ENCODE measurements around the gene KLHL21.
"Not testable (repeated sequence)": the region's sequence is repeated elsewhere in the genome, so short reads cannot be mapped to it uniquely, and the experiment has no call there.

KLHL21 gene

GRCh38 chr1:6624710-6625583 is 22.3 kb upstream of the KLHL21 start, which contains the start of gene THAP3:
Gene THAP3 (plus strand): TSS chr1:6624868. CDS start chr1:6625219, 351 bp downstream.
- peak; percentile 87 for DNase-seq

GRCh38 chr1:6623269-6623965 is 20.7 kb upstream of the KLHL21 start:
- DNase-seq = no peak

GRCh38 chr1:6622396-6623152 is 19.9 kb upstream of the KLHL21 start:
- no peak for DNase-seq

DNA sequence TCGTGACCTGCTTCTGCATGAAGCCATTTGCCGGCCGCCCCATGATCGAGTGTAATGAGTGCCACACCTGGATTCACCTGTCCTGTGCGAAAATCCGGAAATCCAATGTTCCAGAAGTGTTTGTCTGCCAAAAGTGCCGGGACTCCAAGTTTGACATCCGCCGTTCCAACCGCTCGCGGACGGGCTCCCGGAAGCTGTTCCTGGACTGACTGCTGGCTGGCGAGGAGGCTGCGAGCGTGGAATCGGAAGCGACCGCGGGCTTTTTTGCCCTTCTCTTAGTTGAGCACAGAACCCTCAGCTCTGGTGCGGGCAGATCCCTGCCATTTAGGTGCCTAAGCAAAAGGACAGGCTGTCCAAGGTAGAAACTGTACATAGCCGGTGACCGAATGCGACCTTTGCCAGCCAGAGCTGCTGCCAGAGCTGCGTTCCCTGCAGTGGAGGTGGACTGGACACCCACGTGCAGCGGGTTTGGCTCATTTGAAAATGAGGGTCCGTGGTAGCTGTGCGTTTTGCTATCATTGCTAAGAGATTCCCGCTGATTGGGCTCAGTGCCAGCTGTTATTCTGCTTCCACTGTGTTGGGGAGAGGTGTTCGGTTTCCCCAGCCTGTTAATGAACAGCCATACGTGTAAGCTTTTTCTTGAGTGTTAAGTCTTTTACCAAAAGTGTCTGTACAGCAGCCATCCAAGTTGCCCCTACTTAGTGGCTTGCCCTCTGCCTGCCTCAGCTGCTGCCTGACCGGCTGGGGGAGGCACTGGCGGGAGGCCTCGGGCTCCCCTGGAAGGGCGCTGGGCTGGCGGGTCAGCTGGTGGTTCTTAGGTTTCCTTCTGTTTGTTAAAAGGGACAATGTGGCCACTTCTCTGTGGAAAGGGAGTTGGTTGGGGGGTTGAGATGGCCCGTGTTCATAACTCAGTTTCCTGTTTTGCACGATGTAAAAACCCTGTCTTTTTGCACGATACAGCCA is 19.0 kb upstream of the KLHL21 start:
- no peak for DNase-seq

- DNase-seq = no peak
Measured at GRCh38 chr1:6619045-6619444, 16.4 kb upstream of the KLHL21 start.

DNA sequence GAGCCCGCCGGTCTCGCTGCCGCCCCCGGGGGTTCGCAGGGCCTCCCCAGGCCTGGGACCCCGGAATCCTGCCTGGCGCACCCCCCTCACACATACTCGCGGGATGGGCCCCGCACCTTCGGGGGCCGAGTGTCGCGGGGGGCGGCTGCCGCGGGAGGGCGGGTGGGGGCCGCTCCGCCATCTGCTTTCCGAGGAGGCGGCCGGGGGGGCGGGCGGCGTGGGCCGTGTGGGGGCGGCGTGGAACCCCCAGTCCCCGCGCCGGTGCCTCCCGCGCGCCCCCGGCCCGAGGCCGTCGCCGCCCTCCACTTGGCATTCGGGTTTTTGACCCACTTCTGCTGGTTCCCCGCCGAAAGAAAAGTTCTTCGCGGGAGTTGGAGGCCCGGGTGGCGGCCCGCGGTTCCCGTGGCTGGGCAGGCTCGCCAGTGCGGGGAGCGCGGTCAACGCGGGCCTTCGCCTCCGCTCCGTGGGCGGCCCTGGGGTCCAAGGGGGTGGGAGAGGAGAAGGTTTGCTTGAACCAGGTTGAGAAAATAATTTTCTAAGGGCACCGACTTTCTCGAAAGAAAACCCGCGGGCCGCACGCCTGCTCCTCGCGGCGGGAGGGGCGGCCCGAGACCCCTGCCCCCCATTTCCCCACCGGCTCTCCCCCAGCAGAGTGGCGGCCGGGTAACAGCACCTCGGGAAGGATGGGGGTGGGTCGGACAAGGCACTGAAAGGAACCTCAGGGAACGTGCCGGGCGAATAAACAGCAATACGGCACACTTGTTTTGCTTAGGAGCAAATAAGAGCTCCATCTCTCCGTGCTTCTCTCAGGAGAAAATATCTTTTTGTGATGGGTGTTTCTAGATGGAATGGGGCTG is 12.5 kb upstream of the KLHL21 start:
- no peak for DNase-seq

DNA sequence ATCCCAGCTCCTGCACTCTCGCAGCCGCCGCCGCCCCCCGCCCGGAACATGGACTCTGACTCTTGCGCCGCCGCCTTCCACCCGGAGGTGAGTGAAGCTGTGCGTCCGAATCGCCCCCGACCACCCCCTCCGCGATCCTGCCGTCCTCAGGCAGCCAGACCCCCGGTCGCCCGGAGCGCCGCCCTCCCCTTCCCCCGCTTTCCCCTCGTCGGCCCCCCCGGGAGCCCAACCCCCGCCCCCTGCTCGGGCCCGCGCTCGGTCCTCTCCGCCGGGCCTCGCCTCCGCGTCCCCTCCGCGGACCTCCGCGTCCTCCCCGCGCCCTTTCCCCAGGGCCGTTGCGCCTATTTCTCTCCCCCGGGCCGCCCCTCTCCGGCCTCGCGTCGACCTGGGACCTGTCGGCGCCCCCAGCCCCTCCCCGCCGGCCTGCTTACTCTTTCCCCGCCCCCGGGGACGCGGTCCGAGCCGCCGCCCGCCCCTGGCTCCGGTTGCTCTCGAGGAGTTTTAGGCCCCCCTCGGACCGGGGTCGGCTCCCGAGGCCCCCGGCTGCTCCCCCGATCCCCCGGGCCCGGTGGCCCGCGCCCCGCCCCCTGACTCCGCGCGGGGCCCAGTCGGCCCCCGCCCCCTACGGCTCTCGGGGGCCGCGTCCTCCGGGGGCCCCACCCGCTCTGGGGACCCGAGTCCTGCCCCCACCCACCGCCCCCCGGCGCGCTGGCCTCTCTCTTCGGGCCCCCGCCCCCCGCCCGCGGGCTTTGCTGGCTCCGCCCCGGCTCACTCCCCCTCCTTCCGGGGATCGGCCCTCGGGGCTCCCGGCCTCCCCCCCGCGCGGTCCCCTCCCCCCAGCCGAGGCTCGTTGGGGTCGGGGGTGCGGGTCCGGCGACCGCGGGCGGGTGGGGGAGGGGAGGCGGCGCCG is 11.6 kb upstream of the KLHL21 start:
- DNase-seq = peak; percentile 37

- peak; percentile 100 for DNase-seq
Measured at GRCh38 chr1:6613361-6614018, 10.8 kb upstream of the KLHL21 start, which contains the start of gene PHF13. Gene PHF13 (plus strand): TSS chr1:6613731. CDS start chr1:6614067, 336 bp downstream.

- DNase-seq = no peak
Measured at GRCh38 chr1:6612641-6613360, 10.1 kb upstream of the KLHL21 start.

DNA sequence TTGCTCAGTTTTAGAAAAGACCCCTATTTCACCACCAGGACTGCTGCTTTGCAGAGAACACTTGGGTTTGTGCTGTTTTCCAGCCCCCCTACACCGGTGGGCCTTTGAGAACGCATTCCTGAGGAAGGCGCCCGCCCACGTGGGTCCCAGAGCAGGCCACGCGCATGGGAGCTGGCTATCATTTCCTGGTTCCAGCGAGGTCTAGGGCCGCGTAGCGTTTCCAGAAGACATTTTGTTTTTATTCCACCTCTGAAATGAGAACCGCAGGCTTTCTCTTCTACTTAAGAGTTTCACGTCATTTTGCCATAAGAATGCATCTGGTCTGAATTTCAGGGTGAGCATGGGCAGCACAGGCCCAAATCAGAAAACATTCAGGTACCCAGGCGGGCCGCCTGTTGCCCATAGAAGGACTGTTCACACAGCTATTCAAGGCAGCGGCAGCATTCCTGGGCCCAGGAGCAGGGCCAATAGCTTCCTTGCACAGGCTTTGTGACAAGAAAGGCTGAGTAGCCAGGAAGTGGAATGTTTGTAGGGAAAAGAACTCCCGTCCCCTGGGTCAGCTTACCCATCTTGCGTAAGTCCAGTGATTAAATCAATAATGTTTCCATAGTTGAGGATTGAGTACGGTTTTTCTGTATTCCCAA is 1.4 kb upstream of the KLHL21 start:
- peak; percentile 33 for DNase-seq

- DNase-seq = peak; percentile 63
Measured at GRCh38 chr1:6603238-6603914, 707 bp upstream of the KLHL21 start.

DNA sequence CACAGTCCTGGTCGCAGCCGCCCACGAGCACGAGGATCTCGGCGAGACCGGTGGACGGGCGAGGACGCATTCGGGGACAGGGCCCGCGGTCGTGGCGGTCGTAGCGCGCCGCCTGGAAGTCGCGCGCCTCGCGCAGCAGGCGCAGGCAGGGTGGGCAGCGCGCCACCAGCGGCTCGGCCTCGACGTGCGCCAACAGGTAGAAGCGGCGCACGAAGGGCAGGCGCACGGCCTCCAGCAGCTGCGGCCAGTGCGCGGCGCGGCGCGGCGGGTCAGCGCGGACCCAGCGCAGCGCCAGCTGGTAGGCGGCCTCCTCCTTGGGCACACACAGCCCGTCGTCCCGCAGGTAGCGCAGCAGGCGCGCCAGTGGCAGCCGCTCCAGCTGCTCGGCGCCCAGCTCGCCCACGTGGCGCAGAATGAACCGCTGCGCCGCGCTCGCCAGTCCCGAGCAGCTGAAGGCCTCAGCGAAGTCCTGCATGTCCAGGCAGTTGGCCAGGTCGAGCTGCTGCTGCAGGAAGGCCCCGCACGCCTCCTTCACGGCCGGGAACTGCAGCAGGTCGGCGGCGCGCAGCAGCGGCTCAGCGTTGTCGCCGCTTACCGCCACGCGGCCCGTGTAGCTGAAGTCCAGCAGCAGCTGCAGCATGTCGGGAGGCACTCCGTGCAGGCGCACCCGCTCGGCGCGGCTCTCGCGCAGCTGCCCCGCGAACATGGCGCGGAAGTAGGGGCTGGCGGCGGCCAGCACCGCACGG is 573 bp downstream of the KLHL21 start:
- DNase-seq = no peak

DNA sequence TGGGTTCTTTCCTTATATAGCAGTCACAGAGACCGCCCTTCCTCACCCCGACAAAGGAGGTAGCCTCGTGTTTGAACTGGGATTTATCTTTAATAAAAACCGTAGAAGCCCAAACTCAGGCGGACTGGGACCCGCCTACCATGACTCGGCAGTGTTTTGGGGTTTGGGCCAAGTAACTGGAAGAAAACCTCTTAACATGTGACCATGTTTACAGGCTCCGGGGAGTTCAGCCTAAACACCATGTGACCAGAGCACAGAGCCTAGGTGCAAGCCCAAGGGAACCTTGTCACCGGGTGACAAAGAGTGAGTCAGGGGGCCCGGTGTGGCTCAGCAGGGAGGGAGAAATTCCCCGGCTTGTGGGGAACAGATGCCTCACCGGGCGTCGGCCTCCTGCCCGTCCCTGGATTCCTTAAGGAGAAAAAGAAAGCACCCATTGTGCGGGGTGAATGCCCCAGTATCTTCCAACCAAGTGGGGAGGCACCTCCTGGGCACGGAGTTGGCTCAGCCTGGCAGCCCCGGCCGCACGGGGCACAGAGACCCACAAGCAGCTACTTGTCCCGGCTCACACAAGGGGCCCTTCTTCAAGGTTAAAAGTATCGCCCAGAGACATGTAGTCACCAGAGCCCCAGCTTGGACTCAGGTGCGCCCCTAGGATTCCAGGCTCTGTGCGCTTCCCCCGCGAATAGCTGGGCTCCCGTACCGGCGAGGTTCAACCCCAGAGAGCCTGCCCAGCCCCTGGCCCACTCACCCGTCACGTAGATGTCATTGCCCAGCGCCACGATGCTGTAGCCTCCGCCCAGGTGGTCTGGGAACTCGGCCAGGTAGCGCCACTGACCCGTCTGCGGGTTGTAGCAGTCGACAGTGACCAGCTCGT is 1.4 kb downstream of the KLHL21 start:
- DNase-seq = peak; percentile 91

- no peak for DNase-seq
Measured at GRCh38 chr1:6600410-6601048, 2.1 kb downstream of the KLHL21 start.

DNA sequence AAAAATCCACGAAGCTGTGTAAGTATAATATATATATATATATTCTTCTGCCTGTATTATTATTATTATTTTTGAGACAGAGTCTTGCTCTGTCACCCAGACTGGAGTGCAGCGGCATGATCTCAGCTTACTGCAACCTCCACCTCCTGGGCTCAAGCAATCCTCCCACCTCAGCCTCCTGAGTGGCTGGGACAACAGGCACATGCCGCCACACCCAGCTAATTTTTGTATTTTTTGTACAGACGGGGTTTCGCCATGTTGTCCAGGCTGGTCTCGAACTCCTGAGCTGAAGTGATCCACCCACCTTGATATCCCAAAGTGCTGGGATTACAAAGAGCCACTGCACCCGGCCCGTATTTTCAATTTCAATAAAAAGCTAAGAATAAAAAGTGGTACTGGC is 2.7 kb downstream of the KLHL21 start:
- not testable (repeated sequence) for DNase-seq

Measured in stimulated activated CD4-positive, alpha-beta T cell treated with anti-CD3 and anti-CD28 coated beads, Interleukin-1b, Interleukin-23, amount 100 ng/mL, for 48 hours (primary cell).